NCI-H2081 treated with DMSO at 0.1 percent for 48 hours (cell line): ENCODE results near the gene FGF14.
"Not testable (repeated sequence)": the region's sequence is repeated elsewhere in the genome, so short reads cannot be mapped to it uniquely, and the experiment has no call there.

Source experiments
- DNase-seq: peaks from one replicate; lab custom pipeline; 2025; lab: John Stamatoyannopoulos, UW

FGF14 gene

DNA sequence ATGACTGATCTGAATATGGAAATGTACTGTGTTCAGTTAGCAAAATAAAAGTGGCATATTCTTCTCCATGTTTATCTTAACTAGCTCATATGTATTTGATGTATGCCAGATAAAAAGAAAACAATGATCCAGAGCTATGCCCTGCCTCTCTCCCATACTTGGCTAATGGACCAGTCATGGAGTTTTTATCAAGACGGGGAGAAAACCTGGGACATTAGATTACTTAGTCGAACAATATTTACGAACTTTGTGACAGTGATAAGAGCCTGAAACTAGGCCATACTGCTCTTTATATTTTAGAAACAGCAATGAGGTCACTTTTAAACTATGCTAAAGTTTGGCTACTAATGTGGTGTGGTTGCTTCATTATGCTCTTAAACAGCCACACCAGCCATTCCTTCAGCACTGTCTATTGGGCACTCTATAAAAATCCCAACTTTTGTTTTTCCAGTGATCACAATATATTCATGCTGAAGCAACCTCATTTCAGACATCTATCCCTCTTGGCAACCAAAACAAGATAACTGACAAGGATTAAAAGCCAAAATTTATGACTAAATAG is 265.0 kb downstream of the FGF14 start:
- no peak for DNase-seq

DNA sequence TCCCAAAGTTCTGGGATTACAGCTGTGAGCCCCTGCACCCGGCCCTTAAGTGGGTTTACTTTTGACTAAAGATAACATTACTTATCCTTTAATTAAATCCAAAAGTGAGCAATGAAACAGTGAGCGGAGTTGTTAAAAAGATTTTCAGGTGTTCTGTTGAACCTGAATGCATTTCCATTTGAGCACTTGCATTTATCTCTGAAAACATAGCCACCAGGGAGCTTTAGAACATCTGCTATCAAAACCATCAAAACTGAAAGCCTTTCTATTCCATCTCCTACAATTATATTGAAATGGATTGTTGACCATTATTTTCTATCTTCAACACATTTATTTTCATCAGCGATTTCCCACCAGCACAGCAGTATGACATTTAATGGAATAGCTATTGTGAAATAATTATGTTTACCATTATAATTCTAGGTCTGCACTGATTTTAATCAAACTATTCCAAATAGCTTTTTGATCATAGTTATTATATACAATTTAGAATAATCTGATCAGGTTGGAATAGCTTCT is 269.0 kb downstream of the FGF14 start:
- peak; percentile 94 for DNase-seq

GRCh38 chr13:102131246-102131645 is 270.6 kb downstream of the FGF14 start:
- DNase-seq, result no peak

DNA sequence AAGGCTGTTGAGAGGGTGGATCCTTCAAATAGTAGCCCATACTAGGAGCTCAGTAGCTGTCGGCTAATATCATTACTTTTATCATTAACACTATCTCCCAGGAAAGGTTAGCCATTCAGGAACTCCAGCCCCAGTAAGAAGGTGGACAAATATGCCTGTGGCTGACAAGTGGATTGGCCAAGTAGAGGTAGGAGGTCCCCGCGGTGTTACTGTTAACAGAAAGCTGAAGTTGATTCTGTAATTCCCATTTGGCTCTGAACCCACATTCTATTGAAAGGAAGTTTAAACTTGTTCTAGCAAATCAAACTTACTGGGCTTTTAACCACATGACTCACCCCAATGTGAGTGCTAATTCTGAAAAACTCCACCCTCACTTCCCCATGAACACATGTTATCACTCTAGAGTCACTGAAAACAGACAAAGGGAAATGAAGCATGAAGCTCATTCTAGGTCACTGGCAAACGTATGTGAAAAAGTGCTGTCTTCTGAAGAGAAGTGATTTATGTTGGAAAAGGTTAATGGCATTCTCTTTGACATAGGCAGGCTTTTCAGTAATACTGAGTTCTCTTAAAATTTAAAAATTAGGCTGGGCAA is 273.5 kb downstream of the FGF14 start:
- DNase-seq, result no peak

DNA sequence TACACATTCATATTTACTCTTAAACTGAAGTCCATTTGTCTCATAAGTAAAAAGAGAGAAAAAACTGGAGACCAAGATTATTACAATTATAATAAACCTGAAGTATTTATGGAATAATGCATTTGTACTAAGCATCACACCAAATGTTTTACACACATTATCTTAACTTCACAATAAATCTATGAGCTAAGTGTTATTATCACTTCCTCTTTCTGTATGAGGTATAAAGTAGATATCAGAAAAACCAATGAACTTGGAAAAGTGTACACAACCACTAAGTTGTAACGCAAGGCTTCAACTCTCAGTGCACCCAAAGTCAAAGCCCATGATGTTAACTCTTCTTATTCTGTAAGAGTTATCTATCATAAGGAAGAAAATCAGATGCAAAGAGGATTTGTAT is 274.7 kb downstream of the FGF14 start:
- DNase-seq, result no peak

- no peak for DNase-seq
These were observed 279.7 kb downstream of the FGF14 start for GRCh38 chr13:102122147-102122546.

GRCh38 chr13:102117175-102117831 is 284.5 kb downstream of the FGF14 start:
- no peak for DNase-seq

- DNase-seq, result no peak
These were observed 298.4 kb downstream of the FGF14 start for GRCh38 chr13:102103469-102103868.

- DNase-seq, result no peak
These were observed 301.6 kb downstream of the FGF14 start for GRCh38 chr13:102100234-102100633.

GRCh38 chr13:102097708-102098107 is 304.1 kb downstream of the FGF14 start:
- no peak for DNase-seq

DNA sequence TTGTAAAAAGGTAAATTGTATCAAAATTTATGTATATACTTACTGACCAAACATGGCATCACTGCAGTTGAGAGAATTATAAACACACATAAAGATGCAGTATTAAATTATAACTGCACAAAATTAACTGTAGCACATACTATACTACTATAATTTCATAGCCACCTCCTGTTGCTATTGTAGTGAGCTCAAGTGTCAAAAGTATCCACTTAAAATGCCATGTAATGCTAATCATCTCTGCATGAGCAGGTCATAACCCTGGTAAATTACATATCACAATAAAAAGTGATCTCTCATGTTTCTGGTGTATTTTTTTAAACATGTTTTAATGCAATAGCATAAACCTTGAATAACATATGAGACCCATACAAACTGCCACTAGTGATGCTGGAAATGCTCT is 308.6 kb downstream of the FGF14 start:
- not testable (repeated sequence) for DNase-seq

- DNase-seq, result no peak
These were observed 310.6 kb downstream of the FGF14 start for GRCh38 chr13:102091231-102091630.

DNA sequence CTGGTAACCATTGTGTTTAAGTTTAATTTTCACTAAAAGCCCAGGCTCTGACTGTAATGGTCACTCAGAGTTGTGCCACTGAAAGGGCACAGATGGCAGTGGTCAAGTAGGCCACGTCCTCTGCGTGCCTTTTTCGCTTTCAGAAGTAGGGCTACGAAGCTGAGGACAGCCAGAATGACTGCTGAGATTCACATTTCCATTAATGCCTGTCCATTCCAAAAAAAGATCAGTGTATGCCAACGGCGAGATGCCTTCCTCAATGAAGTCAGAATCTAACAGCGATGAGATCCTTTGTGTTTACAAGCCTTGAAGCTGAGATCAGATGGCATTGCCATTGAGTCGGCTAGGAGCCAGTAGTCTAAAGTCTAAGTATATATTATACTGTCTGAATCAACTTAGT is 311.3 kb downstream of the FGF14 start:
- no peak for DNase-seq

- DNase-seq, result no peak
These were observed 312.1 kb downstream of the FGF14 start for GRCh38 chr13:102089722-102090121.

DNA sequence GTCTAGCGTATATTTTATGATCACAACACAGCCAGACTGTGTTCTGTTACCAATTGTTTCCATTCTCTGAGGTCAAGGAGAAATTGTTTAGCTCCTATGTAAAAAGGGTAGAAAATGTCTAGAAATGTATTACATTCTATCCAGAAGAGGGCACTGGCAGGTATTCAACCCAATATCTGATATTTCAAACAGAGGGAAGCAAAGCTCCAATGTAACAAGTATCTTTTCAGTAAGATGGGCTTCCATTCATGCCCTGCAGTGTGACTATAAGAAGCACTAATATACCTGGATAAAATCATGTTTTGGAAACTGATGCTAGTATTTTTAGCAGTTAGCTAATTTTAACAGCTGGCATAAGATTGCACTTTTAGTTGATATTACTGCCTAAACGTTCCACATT is 312.7 kb downstream of the FGF14 start:
- DNase-seq, result no peak

- no peak for DNase-seq
These were observed 328.6 kb downstream of the FGF14 start for GRCh38 chr13:102073251-102073650.

GRCh38 chr13:102071711-102072110 is 330.1 kb downstream of the FGF14 start:
- DNase-seq, result no peak

GRCh38 chr13:102068323-102068722 is 333.5 kb downstream of the FGF14 start:
- not testable (repeated sequence) for DNase-seq

GRCh38 chr13:102055090-102055779 is 346.6 kb downstream of the FGF14 start:
- DNase-seq, result no peak

DNA sequence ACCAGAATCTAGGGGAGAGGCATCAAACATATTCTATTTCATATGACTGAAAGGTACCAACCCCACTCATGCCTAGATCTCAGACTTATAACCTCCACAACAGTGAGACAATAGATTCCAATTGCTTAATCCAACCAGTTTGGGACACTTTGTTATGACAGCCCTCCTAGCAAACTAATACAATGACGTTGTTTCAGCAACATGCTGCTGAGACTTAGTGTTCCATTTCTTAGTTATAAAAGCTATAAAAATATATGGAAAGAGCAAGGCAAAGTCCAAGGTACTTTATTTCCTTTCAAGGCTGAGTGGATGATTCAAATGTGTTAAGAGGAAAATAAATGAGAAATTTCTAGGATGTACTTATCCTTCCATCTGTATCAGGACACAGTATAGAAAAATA is 352.0 kb downstream of the FGF14 start:
- no peak for DNase-seq

DNA sequence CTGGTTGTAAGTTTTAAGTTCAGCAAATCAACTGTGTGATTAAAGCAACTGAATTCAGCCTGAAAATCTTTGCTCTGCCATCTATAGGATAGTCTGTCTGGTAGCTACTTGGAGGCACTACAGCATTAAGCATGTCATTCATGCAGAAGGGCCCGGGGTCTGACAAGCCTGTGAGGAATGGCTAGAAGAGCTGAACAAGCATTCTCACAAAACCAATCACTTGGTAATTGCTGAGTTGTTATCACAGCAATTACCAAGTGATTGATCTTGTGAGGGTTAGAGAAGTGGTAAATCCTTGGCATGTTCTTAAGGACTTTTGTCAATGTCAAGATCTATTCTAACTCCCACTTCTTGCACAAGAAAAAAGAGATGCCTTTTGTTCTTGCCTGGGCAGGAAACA is 356.1 kb downstream of the FGF14 start:
- DNase-seq, result no peak

DNA sequence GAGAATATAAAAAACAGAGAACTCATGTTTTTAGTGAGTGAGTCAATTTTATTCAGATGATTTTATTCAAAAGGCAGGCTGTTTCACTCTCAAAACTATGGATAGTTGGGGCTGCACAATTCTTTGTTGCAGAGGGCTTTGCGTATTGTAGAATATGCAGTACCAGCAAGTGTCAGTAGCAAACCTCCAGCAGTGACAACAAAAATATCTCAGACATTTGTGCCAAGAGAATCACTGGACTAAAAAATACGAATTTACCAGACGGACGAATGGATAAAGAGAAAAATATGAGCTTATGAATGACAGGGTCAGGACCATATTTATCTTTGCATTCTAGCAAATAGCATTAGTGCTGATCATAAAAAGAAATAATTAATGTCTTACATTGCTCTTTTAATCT is 359.1 kb downstream of the FGF14 start:
- no peak for DNase-seq

DNA sequence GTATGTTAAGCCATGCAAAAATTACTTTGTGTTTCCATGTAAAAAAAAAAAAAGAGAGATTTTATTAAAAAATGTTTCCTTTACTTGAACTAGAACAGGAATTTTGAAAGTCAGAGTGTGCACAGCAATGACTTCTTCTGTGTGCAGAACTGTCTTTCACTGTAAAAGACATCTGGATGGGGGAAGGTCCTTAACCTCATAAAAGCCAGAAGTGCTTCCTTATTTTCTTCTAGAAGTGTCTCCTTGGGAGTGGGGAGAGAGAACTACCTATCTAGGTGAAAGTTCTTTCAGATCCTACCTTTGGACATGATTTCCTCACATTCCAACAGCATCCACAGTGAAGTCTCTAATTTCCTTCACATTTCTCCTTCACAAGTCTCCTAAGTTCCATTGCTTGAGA is 360.3 kb downstream of the FGF14 start:
- no peak for DNase-seq
